Measurements from ENCODE around the gene CTXN2.

Gene CTXN2

DNA sequence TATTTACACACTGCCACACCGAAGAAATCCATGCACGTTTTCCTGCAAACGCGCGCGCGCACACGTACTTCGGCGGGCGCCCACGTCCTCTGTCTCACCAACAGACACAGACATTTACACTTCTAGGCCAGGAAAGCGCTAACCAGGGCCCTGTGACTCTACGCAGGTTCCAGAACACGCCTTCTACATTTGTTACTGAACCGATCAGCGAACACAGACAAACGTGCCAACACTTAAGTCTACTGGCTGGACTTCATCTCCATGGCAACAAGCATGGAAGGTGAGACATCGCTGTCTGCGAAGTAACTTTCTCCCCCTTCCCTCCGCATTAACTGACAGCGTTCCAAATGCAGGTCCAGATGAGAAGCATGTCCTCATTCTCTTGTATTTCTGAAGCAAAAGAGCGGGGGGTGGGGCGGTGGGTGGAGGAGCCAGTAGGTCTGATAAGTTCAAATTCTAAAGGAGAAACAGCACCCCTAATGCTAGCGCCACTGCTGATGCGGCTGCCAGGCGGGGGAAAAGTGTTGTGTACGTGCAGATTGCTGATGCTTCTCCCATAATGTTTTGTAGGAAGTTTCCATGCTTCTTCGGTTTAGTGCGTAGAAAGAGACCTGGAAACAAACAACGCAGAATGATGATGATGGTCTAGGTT, at the start of gene CTXN2:
Gene CTXN2, plus strand, starts transcription at position 92 of the 652 bp plus-strand sequence. CDS start 9,636 bp downstream, outside the sequence.
- peak; percentile 68 for FAIRE-seq

DNA sequence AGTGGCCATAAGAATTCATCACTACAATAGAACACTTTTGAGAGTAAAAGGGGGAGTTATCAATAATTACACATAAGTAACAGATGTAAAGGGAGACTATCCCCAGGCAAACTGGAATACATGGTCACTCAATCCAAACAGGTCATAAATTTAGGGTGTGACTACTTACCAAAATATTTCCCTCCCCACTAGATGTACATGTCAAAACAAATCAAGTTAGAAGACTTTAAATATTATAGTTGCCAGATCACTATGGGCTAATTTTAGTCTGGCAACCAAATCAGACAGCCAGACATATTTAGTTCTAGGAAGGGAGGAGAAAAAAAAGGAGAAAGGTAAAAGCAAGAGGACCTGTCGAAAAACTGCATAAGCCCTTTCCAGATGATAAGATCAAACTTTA, 47.6 kb upstream of the CTXN2 start:
- no peak for FAIRE-seq

DNA sequence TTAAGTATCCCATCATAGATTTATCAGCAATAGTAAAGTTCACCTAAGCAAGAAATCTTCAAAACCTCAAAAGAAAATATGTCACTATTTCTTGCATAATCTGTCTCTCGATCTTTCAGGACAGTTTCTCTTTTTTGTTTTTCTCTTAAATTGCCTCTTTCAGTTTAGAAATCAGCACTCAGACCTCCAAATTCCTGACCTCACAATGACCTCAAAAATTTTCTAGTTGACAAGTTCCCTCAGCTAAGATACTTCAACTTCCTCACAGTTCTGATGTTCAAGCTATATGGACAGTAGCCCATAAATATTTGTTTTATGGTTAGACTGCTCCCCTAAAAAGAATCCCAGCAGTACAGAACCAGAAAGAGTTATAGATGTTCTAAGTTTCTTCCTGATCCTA, 46.6 kb upstream of the CTXN2 start:
- no peak for FAIRE-seq

DNA sequence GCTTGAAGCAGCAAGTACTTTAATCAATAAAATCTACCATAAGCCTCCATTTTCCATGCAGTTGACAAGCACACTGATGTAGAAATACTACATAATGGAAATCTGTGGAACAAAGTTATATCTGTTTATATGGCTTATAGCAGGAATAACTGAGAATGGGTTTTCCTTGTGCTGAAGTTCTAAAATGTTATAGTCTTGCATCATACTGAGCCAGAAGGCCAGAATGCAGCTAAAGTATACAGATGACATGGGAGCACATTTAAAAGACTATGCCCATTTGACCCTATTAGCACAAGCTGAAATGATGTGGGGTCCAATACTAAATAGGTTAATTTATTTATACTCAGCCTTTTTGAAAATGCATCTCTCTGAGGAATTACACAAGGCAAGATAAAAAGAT, 45.5 kb upstream of the CTXN2 start:
- FAIRE-seq: no peak

DNA sequence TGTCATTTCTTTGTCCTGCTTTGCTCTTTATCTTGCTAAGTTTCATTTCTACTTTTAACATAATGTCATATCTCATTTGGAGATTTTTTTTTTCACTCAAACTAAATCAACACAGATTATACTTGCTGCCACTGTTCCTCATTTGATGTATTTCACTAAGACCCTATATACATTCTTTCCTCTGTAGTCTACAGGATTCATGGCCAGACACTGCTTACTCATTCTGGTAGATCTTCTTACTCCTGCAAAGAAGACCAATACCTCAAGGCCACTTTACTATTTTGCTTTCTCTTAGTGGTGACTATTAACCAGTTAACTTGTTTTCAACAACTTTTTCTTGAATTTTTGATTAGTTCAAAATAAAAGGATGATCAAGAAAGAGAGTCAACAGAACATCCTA, 44.1 kb upstream of the CTXN2 start:
- FAIRE-seq: no peak

DNA sequence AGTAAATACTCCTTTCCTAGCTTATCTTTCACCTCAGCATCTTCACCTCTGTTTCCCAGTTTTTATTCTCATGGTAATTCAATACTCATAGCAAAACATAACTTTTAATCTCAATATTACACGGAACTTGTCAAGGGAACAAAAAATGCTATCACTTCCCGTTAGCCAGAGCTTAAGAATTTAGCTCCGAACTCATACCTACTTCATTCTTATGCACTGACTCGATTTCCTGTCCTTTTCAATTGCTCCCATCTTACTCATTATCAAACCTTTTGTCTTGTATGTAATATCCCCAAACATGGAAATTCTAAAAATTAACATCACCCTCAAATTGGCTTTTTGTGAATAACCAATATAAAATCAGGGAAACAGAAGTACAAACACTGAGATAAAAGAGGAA, 41.6 kb upstream of the CTXN2 start:
- no peak for FAIRE-seq

DNA sequence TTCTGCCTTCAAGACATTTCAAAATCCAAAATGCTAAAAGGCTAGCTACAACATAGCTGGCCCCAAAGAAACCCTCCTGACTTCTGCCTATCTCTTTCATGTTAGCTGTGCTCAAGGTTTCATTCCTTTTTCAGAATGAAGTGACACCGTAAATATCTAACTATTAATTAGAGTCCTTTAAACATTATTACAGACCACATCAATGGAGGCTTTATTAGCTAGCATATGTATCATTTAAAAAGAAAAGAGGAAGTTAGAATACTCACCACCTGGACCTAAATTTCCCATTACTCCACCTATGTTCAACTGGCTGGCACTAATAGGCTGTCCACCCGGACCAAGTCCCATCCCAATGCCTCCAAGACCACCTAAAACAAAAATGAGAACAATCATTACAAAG, 37.9 kb upstream of the CTXN2 start:
- FAIRE-seq: no peak

DNA sequence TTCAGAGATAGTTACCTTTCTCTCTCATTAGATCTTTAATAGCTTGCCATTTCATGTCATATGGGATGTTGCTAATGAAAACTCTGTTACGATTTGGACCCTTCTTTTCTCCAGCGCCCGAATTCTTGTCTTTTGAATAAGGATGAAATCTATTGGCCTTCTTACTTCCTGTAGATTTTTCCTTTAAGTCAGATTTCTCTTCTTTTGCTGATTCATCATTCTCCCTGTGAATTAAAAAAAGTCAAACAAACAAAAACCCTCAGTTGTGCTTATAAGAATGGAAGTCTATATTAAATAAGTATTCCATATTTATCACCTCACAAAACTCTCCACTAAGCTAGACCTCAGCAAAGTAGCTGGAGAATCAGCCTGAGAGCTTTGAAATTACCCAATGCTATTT, 22.8 kb upstream of the CTXN2 start:
- FAIRE-seq: no peak

DNA sequence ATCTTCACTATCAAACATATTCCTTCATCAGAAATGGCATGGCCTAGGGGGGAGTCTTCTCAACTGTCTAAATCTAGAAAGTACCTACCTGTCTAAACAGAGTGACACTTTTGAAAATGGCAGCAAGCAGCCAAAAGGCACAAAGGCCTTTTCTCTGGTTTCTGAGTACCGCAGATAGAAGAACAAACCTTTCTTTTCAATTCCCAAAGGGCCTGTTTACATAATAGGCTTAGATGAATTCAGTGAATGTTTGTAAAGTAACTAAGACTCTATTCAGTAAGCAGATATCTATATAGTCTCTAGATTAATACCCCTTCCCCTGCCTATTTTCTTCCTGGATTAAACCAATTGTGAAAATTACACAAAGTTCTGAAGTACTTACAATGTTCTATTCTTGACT, 20.5 kb upstream of the CTXN2 start:
- FAIRE-seq: no peak

DNA sequence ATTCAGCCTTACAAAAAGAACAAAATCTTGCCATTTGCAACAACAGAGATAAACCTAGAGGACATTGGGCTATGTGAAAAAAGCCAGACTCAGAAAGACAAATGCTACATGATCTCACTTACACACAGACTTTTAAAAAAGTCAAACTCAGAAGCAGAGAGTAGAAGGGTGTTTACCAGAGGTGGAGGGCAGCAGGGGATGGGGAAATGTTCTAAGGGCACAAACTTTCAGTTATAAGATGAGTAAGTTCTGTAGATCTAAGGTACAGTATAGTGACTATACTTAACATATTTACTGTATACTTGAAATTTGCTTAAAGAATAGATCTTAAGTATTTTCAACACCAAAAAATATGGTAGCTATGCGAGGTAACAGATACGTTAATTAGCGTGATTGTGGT, 16.3 kb upstream of the CTXN2 start:
- FAIRE-seq: peak; percentile 5

DNA sequence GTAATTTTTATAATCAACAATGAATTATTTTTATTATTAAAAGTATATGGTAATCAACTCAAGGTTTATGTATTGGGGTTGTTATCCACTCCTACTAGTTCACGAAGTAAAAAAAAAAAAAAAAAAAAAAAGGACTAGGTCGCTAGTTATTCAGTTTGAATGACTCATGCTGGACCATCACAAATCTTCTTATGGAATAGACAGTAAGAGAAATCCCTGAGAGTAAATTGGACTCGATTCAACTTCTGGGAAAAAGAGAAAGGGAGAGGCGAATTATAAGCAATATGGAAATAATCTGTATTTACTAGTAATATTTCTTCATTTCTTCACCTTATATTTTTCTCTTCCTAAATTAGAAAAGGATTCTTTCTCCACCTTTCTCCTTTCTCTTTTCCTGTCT, 15.4 kb upstream of the CTXN2 start:
- FAIRE-seq: no peak

DNA sequence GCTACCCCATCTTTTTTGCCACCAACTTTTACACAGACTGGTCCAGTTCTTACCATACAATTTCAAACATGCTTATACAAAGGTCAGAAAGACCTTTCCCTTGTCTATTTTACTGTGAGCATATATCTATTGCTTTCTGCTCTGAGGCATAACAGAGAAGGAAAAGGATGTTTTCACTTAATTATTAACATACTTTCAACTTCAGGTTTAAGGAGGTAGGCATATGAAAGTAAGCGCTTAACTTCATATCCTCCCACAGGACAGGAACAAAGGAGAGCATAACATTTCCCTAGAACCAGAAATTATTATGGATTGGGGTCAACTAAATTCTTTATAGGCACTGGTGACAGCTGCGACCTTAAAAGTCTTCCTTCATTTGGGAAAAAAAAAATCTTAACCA, 14.5 kb upstream of the CTXN2 start:
- no peak for FAIRE-seq

DNA sequence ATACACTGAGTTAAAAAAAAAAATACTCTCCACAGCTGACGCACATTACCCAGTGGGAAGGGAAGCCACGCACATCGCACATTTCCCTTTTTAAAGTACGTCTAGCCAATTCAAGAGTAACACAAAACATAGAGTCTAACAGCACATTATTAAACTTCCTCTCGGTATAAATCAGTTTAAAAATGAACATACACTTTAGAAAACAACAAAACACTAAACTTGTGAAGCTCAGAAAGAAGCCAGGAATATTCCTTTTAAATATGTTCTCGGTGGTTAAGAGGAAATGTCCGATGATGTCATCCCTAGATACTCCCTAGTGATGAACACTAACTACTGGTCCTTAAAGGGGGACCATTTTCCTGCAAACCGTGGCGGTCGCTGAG, 14.1 kb upstream of the CTXN2 start:
- peak; percentile 97 for FAIRE-seq

DNA sequence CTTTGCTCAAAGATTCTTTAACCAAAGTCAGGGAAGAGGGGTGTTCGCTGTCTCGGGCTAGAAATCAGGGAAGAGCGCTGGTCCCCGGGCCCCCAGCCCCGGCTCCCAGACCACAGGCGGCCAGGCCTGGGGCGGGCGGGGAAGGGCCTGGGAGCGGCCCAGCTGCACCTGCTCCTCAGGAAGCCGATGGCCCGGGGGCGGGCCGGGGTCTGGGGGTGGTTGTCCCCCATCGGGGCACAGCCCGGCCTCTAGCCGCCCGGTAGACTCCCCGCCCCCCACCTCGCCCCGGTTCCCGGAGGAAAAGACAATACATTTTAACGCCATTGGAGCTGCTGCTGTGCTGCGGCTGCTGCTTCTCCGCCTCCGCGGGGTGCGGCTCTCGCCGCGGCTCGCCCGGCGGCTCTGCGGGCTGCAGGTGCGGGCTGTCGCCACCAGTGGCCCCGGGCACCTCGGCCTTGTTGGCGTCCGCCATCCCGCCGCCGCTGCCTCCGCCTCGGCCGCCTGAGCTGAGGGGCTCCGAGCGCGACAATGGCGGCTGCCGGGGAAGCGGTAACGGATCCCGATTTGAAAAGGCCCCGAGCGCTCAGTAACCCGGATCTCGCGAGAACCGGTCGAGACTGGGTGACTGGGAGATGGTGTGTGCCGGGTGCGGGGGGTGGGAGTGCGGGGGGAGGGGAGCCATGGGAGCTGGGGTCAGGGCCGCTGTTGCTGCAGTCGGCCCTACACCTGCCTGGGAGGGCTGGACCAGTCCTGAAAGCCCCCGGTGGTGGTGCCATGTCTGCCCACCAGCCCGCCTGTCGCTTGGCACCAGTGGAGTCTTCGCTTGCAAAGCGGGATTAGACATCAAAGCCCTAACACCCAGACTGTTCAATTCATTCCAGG, 13.5 kb upstream of the CTXN2 start, which contains the start of gene MYEF2:
Gene MYEF2, minus strand, starts transcription at position 530 of the 882 bp plus-strand sequence. Its CDS starts 58 bp downstream, at position 472.
- FAIRE-seq: no peak

DNA sequence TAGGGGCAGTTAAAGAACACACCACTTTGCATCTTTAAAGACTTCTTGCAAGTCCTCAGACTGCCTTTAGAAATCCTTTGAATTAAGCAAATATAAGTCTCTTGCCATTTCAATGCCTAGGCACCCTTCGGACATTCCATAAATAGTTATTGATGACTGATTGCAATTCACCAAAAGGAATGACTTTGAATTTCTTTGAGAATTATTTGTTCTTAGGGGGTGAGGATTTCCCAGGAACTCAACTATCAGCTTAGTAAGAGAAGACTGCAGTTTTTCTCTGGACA, 12.9 kb upstream of the CTXN2 start:
- FAIRE-seq: peak; percentile 92

DNA sequence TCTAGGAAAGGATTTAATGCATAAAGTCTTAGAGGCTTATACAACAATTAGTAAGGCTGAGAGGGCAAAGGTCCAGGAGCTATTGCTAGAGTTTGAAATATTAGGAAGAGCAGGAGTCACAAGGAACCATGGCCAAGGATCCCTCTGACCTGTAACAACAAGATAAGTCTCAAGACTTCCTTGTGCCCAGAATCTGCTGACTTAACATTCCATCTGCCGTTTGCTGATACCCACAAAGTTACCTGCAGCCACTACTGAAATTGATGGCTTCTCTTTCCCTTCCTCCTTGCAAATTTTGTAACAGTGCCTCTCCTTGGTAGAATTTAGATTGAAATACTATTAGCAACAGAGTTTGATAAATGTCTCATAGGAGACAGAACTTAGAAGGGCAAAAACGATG, 8.7 kb upstream of the CTXN2 start:
- no peak for FAIRE-seq

DNA sequence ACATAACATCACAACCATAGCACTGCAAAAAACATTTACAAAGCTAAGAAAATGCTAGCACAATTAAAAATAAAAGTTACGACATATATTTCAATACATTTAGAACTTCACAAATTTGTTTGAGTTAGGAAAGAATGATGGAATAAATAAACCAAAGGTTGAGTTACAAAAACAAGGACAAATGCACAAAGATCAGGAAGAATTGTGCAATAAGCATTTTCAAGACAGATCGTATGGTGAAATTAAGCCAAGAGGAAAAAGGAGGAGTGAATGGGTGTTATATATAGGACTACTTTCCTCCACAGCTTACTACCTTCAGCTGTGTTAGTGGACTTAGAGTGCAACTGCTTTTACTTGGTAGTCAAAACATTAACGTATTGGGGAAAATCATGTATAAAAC, 5.9 kb upstream of the CTXN2 start:
- no peak for FAIRE-seq

DNA sequence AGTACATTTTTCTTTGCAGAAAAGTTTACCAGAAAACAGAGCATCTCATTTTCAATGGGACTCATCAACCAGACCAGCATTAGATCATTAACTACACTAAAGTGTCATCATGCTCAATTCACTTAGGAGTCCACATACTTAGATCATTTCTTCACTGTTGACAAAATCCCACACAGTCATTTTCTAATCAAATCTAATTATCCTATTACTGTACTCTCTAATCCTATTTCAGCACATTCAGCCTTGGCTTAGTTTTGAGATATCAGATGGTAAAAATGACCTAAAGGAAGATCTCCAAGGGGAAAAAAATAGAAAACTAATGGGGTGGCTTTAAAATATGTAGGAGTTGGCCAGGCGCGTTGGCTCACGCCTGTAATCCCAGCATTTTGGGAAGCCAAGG, 5.2 kb upstream of the CTXN2 start:
- FAIRE-seq: no peak

DNA sequence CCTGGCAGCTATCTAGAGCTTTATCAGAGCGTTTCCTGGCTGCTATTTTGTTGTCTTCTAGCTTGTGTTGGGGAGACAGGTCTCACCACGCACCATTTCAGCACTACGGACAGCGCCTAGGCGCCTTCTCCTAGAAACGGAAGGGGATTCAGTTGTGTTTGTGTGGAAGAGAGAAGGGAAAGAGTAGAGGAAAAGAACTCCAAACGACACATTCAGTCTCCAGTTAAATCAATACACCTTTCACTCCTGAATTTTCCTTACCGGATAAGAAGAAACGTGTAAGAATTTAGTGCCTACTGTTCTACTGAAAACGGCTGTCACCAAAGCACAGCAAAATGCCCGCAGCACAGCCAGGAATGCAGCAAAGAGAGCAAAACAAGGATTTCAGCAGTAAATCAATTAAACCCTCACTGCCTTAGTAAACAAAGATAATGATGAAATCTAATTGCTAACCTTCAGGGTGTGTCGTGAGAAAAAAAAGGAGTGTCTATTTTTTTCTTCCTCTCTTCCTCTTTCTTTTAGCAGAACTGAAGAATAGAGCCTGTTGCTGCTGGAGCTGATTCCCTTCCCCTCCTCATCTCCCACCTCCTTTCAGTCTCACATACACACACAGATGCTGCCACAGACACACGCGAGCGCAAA, 412 bp upstream of the CTXN2 start:
- peak; percentile 27 for FAIRE-seq

DNA sequence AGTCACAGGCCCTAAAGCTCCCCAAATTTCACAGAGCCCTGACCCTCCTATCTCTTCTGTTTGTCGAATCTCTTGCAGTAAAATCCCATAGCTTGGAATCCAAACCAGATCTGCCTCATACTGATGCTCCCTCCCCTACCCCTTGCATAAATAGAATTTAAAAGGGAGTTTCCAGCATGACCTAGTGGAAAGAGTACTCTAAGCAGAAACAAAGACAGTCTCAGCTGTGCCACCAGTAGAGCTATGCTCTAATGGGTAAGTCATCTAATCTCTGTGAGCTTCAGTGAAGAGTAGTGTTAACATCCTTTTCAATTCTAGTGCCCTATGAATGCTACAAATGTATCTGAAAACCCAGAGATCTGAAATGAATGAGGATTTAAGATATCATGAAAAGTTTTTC, 10.6 kb downstream of the CTXN2 start:
- FAIRE-seq: no peak

DNA sequence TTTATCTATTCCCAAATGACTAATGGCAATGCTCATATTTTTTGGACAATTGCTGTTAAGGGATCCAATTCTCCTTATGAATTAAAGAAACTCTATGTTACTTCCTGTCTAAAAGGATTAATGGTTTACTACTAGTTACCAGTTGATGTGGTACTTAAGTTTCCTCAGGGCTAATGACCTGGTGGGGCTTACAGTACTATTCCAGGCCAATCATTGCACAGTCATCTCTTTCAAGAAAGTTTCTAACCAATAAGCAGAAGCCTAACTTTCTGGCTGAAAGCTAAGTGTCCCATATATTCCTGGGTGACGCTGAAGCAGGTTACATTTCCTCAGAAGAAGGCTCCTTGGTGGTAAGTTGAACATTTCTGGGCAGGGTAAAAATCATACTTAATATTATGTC, 14.5 kb downstream of the CTXN2 start, which contains the start of gene SLC12A1:
Gene SLC12A1, plus strand, starts transcription at position 322 of the 400 bp plus-strand sequence. CDS start 1,418 bp downstream, outside the sequence.
- no peak for FAIRE-seq

DNA sequence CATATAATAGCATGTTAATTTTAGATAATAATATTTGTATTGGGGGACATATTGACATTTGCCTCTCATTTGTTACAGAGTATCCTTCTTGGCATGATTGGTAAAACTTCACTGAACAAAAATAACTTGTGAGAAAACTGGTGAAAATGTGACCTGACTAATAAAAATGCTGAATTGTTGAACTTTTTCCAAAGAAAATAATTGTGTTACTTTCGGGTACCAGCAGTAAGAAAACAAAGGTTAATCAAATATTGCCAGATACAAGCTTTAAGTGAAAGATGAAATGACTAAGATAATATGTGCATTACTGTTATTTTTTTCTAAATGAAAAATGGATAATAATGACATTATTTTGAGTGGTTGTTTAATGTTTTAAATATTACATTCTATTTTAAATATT, 29.8 kb downstream of the CTXN2 start:
- FAIRE-seq: no peak

DNA sequence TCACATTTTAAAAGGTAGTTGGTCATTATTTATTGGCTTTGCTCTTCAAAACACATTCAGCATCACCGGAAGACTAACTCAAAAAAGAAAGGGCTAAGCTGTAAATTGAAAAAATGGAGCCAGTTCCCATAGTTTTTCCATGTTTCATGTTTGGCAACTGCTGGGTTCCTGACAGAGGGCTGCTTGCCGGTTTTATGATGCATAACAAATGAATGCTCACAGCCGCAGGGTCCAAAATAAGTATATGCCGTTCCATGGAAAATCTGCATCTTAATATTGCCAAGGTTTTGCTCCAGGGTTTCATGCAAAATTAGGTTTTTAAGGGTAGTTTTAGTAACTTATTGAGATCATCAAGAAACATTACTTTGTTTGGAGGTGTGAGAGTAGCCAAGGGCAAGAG, 30.4 kb downstream of the CTXN2 start:
- FAIRE-seq: no peak

DNA sequence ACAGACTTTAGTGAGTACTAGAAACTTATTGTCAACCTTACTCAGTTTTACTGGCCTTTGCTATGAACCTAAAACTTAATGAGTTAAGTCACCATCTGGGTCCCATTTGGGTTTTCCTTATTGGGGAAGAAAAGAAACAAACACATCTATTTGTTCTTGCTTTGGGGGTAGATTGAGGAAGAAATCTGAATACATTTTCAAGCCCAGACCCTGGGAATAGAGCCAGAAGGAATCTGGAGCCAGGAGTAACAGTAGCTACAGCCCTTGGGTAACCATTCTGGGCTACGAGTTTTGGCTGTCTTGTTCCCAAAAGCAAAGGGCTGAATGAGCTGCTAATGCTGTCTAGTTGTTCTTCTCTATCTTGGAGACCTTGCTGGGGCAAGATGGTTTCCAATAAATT, 31.2 kb downstream of the CTXN2 start:
- no peak for FAIRE-seq
